Measurements from ENCODE around the gene PGC.

PGC gene

GRCh38 chr6:41693281-41694240 lies 53.6 kb downstream of the PGC start:
- no peak for DNase-seq

GRCh38 chr6:41692730-41693129 lies 54.5 kb downstream of the PGC start:
- no peak for DNase-seq

GRCh38 chr6:41692080-41692675 lies 55.0 kb downstream of the PGC start:
- DNase-seq = no peak

- no peak for DNase-seq
These were observed 55.6 kb downstream of the PGC start for GRCh38 chr6:41691426-41692079.

- DNase-seq = no peak
These were observed 56.5 kb downstream of the PGC start for GRCh38 chr6:41690541-41691330.

GRCh38 chr6:41689171-41690008 lies 57.8 kb downstream of the PGC start:
- no peak for DNase-seq

- DNase-seq = no peak
These were observed 58.8 kb downstream of the PGC start for GRCh38 chr6:41688256-41688965.

- DNase-seq = no peak
These were observed 59.6 kb downstream of the PGC start for GRCh38 chr6:41687501-41688175.
